NCI-H2029 (cell line): Measurements from ENCODE around the gene KIAA1958.
"Not testable (repeated sequence)": the region's sequence is repeated elsewhere in the genome, so short reads cannot be mapped to it uniquely, and the experiment has no call there.

Experiments used
- DNase-seq: peaks from one replicate; lab custom pipeline; 2025; lab: John Stamatoyannopoulos, UW

KIAA1958 gene

DNA sequence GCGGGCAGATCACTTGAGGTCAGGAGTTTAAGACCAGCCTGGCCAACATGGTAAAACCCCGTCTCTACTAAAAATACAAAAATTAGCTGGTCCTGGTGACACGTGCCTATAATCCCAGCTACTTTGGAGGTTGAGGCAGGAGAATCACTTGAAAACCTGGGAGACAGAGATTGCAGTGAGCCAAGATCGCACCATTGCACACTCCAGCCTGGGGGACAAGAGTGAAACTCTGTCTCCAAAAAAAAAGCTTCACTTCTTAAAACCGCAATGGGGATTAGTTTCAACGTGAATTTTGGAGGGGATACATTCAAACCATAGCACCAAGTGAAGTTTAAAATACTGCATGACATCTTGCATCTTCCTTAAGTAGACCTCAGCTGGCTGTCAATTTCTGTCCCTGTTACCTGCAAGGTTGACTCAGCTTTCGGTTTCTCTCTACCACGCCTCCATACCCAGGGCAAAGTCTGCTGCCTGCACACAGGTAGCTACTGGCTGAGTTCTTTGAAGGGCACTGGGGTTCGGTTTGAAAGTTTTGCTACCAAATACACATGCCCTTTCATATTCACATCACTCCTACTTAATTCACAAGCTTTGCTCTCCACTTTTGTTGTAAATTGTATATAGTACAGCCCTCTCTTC is 69.3 kb downstream of the KIAA1958 start:
- DNase-seq, result no peak

GRCh38 chr9:112556497-112557442 is 70.1 kb downstream of the KIAA1958 start:
- DNase-seq, result no peak

GRCh38 chr9:112558476-112558875 is 71.8 kb downstream of the KIAA1958 start:
- DNase-seq, result no peak

DNA sequence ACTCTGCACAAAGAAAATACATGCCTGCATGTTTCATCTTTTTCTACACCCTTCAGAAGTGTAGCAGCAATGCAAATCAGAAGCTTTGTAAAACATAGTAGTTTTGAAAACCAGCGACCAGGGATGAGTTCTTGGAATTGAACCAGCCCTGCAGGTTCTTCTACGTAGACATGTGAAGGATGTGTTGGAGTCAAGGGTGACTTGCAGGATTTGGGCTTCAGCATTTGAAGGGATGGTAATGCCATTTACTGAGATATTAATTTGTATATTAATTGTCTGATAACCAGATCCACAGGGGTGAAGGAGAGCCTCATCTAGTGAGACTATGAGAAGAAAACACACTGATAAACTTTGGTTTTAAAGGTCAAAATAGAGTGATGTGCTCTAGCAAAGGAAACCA is 72.4 kb downstream of the KIAA1958 start:
- DNase-seq, result no peak

GRCh38 chr9:112559629-112560413 is 73.2 kb downstream of the KIAA1958 start:
- DNase-seq, result no peak

- DNase-seq, result no peak
Observed at GRCh38 chr9:112562235-112562958, 75.8 kb downstream of the KIAA1958 start.

DNA sequence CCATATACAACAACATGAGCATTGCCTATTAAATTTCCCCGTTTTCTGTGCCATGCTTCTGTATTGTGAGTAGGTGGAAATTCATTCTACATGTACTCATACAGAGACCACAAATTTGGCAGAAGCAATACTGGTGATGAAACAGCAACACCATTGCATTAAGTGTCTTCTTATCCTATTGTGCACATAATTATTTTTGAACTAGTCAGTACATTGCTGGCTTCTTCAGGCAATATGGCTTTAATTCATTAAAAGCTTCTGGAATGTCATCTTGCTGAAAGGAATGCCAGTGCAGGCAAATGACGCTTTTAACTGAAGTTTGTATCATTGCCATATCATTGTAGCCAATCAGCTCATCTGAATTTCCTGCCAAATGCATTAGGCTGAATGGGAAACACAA is 82.6 kb downstream of the KIAA1958 start:
- DNase-seq, result no peak

GRCh38 chr9:112570671-112571167 is 84.1 kb downstream of the KIAA1958 start:
- no peak for DNase-seq

GRCh38 chr9:112571624-112572355 is 85.2 kb downstream of the KIAA1958 start:
- DNase-seq, result no peak

GRCh38 chr9:112572416-112572815 is 85.8 kb downstream of the KIAA1958 start:
- DNase-seq, result peak; percentile 13

DNA sequence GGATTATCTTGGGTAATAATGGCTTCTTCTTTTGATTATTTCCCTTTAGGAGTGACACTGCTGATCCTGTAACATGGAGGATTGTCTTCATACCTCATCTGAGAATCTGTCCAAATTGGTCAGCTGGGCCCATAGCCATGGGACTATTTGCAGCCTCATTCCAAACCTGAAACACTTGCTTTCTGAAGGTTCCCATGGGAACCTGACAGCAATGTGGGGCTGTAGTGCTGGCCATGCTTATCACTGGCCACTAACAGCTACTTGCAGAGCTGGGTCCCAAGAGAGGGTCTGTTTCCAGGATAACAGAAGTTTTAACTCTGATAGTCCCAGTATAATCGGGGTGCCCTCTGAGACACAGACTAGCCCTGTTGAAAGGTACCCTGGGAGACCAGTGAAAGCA is 87.4 kb downstream of the KIAA1958 start:
- no peak for DNase-seq

- DNase-seq, result no peak
Observed at GRCh38 chr9:112575107-112575506, 88.5 kb downstream of the KIAA1958 start.

DNA sequence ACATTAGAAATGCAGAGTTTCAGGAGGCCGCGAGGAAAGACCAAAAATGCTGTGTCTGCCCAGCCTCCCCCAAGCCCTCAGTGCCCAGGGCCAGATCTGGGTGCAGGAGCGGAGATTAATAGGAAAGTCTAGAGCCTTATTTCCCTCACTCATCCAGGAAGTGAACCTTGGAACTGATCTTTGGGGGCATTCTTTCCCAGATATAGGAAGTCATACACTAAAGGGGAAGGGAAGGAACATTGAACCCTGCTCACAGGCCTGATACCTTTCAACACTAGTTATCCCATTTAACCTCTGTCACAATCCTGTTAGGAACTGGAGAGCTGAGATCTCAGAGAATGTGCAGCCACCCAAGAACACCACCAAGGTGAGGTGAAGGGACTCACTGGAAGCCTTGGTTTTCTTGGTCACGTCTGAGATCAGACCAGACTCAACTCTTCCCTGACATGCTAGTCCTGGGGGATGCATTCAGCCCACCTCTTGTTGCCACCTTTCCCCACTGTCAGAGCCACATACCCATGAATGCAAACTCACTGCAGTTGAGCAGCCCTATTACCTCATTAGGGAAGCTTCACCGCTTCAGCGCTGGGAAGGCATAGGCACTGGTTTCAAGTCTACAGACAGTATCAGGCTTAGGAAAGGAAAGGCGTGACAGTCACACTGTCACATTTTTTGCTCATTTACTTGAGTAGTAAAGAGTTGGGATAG is 95.0 kb downstream of the KIAA1958 start:
- DNase-seq, result no peak

DNA sequence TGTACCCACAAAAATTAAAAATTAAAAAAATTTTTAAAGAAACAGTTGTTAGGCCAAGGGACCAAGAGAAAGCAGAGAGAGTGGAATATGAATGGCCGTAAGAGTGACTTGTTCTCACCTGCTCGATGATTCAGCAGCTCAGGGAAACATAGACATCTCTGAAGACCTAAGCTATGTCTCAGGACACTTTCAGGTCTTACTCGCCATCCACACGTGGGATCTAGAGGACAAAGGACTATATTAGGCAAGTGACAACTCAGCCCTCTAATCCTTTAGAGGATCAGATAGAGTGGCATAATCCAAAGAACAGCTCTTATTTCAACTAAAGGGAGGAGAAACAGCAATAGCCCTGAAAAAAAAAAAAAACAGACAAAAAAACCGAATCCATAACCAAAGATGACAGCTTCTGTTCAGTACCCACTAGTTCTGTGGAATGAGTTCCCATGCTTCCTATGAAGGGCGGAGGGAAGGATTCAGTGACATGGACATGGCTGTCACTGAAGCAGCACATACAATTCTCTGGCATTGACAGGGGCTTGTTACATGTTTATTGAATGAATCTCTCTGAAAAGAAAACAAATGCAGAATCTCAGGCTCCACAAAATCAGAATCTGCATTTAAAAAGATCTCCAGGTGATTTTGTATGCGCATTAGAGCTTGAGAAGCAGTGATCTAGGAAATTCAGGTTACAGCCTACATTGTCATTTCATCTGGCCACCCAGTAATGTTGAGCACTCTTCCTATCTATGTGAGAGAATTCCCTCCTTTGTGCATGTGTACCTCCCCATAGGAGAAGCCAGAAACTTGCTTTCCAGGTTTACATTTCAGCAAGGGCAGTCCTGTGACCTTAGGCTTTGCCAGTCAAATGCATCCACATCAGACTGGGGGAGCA is 96.0 kb downstream of the KIAA1958 start:
- DNase-seq, result no peak

DNA sequence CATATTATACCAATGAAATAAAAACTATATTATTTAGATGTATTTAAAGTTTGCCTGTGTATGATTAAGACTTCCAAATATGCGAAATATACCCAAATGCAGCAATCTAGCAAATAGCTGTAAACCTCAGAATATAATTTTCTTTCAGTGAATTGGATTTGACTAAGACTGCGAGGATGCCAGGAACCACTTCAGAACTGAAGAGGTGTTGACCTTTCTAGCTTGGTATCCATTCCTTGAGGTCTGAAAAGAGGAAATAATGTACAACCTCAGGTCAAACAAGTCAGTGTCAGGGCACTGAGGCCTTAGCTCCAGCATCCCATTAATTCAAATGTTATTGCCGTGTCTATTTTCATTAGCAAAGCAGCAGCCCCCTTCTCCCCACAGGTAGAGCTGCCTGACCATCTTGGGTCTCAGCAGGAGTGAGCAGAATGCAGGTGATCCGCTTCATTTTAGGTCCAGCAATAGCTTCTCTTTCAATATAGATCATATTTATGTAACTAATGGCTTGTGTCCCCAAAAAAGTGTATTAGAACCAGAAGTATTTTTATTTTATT is 100.0 kb downstream of the KIAA1958 start:
- peak; percentile 4 for DNase-seq

- DNase-seq, result not testable (repeated sequence)
Observed at GRCh38 chr9:112591875-112592274, 105.2 kb downstream of the KIAA1958 start.

- no peak for DNase-seq
Observed at GRCh38 chr9:112599732-112600131, 113.1 kb downstream of the KIAA1958 start.

DNA sequence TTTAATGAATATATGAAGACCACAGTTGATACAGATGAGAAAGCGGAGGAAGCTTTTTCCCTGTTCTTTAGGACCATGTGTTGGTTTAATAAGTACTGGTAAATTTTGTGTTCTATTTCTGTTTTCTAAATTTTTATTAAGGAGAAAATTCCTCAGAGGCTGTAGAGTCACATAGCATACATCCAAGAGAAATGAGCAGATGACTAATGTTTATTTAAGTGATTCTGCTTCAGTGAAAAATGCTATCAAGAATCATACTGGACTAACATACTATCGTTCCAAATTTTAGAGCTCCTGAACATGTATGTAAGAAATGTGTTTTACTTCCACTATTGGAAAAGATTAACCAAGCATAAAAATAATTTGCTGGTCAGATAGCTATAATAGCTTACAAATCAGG is 115.0 kb downstream of the KIAA1958 start:
- DNase-seq, result no peak

DNA sequence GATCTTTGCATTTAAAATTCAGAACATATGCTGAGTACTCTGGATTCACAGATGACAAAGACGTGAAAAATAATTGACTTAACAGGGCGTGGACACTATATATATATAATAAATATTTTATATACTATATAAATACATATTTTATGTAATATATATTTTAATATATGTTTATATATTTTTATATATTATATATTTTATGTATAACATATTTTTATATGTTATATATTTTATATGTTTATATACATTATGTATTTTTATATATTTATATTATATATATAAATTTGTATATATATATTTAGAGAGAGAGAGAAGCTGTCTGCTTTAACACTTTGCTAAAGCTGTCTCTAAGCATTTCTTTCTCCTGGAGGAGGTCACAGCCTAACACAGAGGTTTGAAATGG is 118.2 kb downstream of the KIAA1958 start:
- no peak for DNase-seq
